Cardiac fibroblast (primary cell): ENCODE measurements around the gene AKAP8.

Experiments
- DNase-seq, 2 donors: peaks; one replicate each; pipeline versions ENCODE4 v3.0.0 to v3.0.0-alpha.2; 2010; ENCODE audit warnings: low read depth in 2 of 2
- H3K4me3 ChIP-seq, 2 donors: replicated peaks in 1 of 2; 1 replicate in 1 of 2; 2 replicates in 1 of 2; pipeline ENCODE4 v1.5.1; 2011; ENCODE audit warnings: low read depth in 2 of 2, low read length in 2 of 2, mild to moderate bottlenecking in 2 of 2, moderate library complexity in 1 of 2
- TF ChIP-seq, protein P1 (sequence below): IDR thresholded peaks from one replicate; pipeline ENCODE4 v1.5.1; 2011; ENCODE audit warnings: low read depth, mild to moderate bottlenecking, low read length, inconsistent platforms

The AKAP8 gene

DNA sequence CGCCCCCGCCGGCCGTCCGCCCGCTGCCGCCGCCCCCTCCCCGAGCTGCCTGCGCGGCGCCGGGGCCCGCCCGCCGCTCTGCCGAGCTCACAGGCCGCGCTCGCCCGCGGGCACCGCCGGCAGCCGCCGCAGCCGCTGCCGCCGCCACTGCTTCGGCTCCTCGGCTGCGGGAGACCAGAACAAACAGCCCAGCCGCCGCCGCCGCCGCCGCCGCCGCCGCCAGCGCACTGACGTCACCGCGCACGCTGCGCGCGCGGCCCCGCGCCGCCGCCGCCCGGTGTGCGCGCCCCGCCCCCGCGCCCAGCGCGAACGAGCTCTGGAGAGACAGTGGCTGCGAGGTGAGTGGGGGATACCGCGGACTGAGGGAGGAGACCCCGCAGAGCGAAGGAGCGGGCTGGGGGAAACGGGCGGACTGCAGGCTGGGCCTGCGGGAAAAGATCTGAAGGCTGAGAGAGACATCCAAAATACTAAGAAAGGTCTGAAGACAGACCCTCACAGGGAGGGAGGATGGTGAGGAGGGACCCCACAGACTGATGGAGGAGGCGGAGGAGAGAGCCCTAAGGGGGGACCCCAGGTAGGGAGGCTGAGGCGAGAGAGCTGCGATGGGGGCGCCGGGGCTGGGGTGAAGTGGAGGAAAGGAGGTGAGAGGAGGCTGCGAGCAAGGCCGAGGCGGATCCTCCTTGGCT is 47.1 kb downstream of the AKAP8 start, which contains the start of gene BRD4:
BRD4 (minus strand) TSS at position 229 of the 686 bp plus-strand sequence. CDS start 59,440 bp downstream, outside the sequence.
- peak; percentile 53 to 61 for DNase-seq
- H3K4me3 ChIP-seq, result peak within 1 kb of the TSS; percentile 82 to 97
- TF ChIP-seq, protein P1, sequence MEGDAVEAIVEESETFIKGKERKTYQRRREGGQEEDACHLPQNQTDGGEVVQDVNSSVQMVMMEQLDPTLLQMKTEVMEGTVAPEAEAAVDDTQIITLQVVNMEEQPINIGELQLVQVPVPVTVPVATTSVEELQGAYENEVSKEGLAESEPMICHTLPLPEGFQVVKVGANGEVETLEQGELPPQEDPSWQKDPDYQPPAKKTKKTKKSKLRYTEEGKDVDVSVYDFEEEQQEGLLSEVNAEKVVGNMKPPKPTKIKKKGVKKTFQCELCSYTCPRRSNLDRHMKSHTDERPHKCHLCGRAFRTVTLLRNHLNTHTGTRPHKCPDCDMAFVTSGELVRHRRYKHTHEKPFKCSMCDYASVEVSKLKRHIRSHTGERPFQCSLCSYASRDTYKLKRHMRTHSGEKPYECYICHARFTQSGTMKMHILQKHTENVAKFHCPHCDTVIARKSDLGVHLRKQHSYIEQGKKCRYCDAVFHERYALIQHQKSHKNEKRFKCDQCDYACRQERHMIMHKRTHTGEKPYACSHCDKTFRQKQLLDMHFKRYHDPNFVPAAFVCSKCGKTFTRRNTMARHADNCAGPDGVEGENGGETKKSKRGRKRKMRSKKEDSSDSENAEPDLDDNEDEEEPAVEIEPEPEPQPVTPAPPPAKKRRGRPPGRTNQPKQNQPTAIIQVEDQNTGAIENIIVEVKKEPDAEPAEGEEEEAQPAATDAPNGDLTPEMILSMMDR, result no peak

- peak overlapping the region; percentile 80 to 97 for H3K4me3 ChIP-seq
- TF ChIP-seq, protein P1, result no peak
- peak; percentile 35 to 61 for DNase-seq
Observed at GRCh38 chr19:15331419-15332310, 47.9 kb downstream of the AKAP8 start.

GRCh38 chr19:15330801-15331418 is 48.7 kb downstream of the AKAP8 start:
- peak overlapping the region; percentile 80 to 97 for H3K4me3 ChIP-seq
- TF ChIP-seq, protein P1, result no peak
- DNase-seq, result peak; percentile 59 to 86

DNA sequence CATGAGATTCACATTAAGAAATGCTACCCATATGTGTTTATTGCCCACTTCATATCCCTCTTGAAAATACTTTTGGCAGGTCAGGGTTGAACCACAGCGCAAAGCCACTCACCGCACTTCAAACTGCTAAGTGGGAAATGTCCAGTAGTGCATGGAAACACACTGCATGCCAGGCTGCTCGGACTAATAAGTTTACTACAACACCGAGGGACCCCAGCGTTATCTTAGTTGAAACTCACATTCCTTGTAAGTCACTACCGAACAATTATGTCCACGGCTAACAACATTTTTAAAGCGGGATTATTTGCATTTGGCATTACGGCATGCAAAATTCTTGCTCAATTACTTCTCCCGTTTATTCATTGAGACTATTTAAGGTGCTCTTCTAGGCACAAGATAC is 51.3 kb downstream of the AKAP8 start:
- DNase-seq, result peak; percentile 26 to 40
- TF ChIP-seq, protein P1, result no peak
- H3K4me3 ChIP-seq, result no peak overlapping the region

- H3K4me3 ChIP-seq, result no peak overlapping the region
- DNase-seq, result no peak
- TF ChIP-seq, protein P1, result no peak
Observed at GRCh38 chr19:15324791-15325519, 54.6 kb downstream of the AKAP8 start.
